Measurements from ENCODE around the gene TMEM106B. TPM values are rescaled to one million over a fixed set of nuclear protein-coding genes. Genes with fewer than 3 reads are reported as not detected.
A peak's percentile ranks its signal among the peaks of the same experiment; 100 is the strongest.

The TMEM106B gene
- total and polyA plus RNA-seq, 10 of the 15 experiments (the other 5 are each of a cell fraction or from before 2014, with no cell fraction given): 3.7 to 21.2 (median 12.3) TPM

- TF ChIP-seq EZH2 (IDR thresholded peaks at IDR 0.05; ENCODE audit: borderline replicate concordance, control insufficient read depth, low read depth, low read length) (no peak), E4F1 (IDR thresholded peaks at IDR 0.05; ENCODE audit: borderline replicate concordance, partially characterized antibody) (no peak), SMAD1 (IDR thresholded peaks at IDR 0.05; ENCODE audit: low read depth, partially characterized antibody) (no peak), YBX1 (IDR thresholded peaks at IDR 0.05) (no peak), RELA (IDR thresholded peaks at IDR 0.05; ENCODE audit: borderline replicate concordance, partially characterized antibody) (no peak), TBL1XR1 (IDR thresholded peaks at IDR 0.05; ENCODE audit: low read depth, low read length) (no peak)
Measured at GRCh38 chr7:12231097-12231496, 20.0 kb downstream of the TMEM106B start (continued).

- peak; percentile 31; the same call in 2 of the 3 replicates for ATAC-seq
- intact Hi-C loops (cut with micrococcal nuclease; ENCODE audit: unreplicated experiment): no loop called here
- no peaks in the 10 kb centered on the region for H3K36me3 ChIP-seq (ENCODE audit: control insufficient read depth in 2 of 2, insufficient read depth in 2 of 2, low read length in 1 of 2)
Measured at GRCh38 chr7:12233175-12233574, 22.1 kb downstream of the TMEM106B start.

More at GRCh38 chr7:12233175-12233574, 22.1 kb downstream of the TMEM106B start:
- Histone ChIP-seq H2AFZ (ENCODE audit: control insufficient read depth, low read depth, low read length) (no peak overlapping the region), H4K20me1 (ENCODE audit: control insufficient read depth, insufficient read depth) (no peaks in the 10 kb centered on the region), H3K79me2 (ENCODE audit: control insufficient read depth, insufficient read depth, low read length) (no peaks in the 10 kb centered on the region), H3K9me3 (replicated peaks; ENCODE audit: control insufficient read depth, insufficient read depth, low read length) (no peaks in the 10 kb centered on the region), H3K4me3 (no peak overlapping the region), H3K9ac (ENCODE audit: control insufficient read depth, insufficient read depth, low read length) (no peak overlapping the region), H3K27ac (ENCODE audit: control insufficient read depth, insufficient read depth) (no peak overlapping the region), H3K4me1 (ENCODE audit: control insufficient read depth, insufficient read depth, low read length) (no peaks in the 10 kb centered on the region), H3K27me3 (replicated peaks in 1 of 2; ENCODE audit: control insufficient read depth in 2 of 2, insufficient read depth in 2 of 2, low read length in 1 of 2) (no peaks in the 10 kb centered on the region), H3K4me2 (ENCODE audit: control insufficient read depth, insufficient read depth) (no peak overlapping the region)
- ChIA-PET RAD21 (ENCODE audit: unreplicated experiment) (no interaction called here), CTCF (interaction anchor here (0.7 kb wide), 1 partner anchor 31 kb away, joined by 3 read pairs; no protein-coding TSS in a partner anchor), POLR2A (interaction anchor here (1.0 kb wide), 1 partner anchor 18 kb away, joined by 4 read pairs; no protein-coding TSS in a partner anchor), SMC1A (ENCODE audit: uncharacterized antibody, unreplicated experiment) (no interaction called here)
- FAIRE-seq: peak; percentile 62
- in situ Hi-C loops (cut with MboI): no loop called here
- BruUV-seq (replicated peaks): no TSS peak
- WGBS (ENCODE audit: insufficient coverage, insufficient replicate concordance, low lambda C conversion rate, missing lambda C conversion rate): 55% methylated on average over 2 of the region's 2 CpGs
- TF ChIP-seq SMAD1 (IDR thresholded peaks at IDR 0.05; ENCODE audit: low read depth, partially characterized antibody) (no peak), CBX3 (IDR thresholded peaks at IDR 0.05; ENCODE audit: borderline replicate concordance, low read depth) (no peak)
- DNase-seq (ENCODE audit: low read depth, low spot score): no peak
